Parathyroid adenoma (tissue), 2 donors: Measurements from ENCODE around the gene LILRA2.
"Not testable (repeated sequence)": the region's sequence is repeated elsewhere in the genome, so short reads cannot be mapped to it uniquely, and the experiment has no call there.

Source experiments
- H2AFZ ChIP-seq: fragments of 300-600 bp; sonication (generic); one replicate; pipeline ENCODE4 v1.7.0; 2017; ENCODE audit warnings: antibody characterized with exemption, mild to moderate bottlenecking
- H3K27ac ChIP-seq: fragments of 300-600 bp; sonication (generic); one replicate; pipeline ENCODE4 v1.7.0; 2017
- H3K27me3 ChIP-seq: fragments of 300-600 bp; sonication (generic); one replicate; pipeline ENCODE4 v1.7.0; 2017; ENCODE audit warnings: low read length; ENCODE audit not compliant: control insufficient read depth, insufficient read depth
- H3K36me3 ChIP-seq: fragments of 300-600 bp; sonication (generic); one replicate; pipeline ENCODE4 v1.7.0; 2017; ENCODE audit warnings: low read length; ENCODE audit not compliant: control insufficient read depth, insufficient read depth
- H3K4me1 ChIP-seq: fragments of 300-600 bp; sonication (generic); one replicate; pipeline ENCODE4 v1.7.0; 2017; ENCODE audit warnings: control low read depth
- H3K4me2 ChIP-seq: fragments of 300-600 bp; sonication (generic); one replicate; pipeline ENCODE4 v1.7.0; 2017; ENCODE audit warnings: low read length
- H3K4me3 ChIP-seq: fragments of 300-600 bp; sonication (generic); one replicate; pipeline ENCODE4 v1.7.0; 2017; ENCODE audit warnings: low read depth, low read length
- H3K79me2 ChIP-seq: fragments of 300-600 bp; sonication (generic); one replicate; pipeline ENCODE4 v1.7.0; 2017; ENCODE audit warnings: control low read depth
- H3K9ac ChIP-seq: fragments of 300-600 bp; sonication (generic); one replicate; pipeline ENCODE4 v1.7.0; 2017; ENCODE audit warnings: mild to moderate bottlenecking
- H3K9me3 ChIP-seq: fragments of 300-600 bp; sonication (generic); one replicate; pipeline ENCODE4 v1.7.0; 2017; ENCODE audit warnings: low read length; ENCODE audit not compliant: control insufficient read depth
- TF ChIP-seq, protein P1 (sequence below): fragments of 300-600 bp; sonication (generic); IDR thresholded peaks from one replicate; pipeline ENCODE4 v1.7.0; 2017; ENCODE audit warnings: antibody characterized with exemption, mild to moderate bottlenecking
- donor health status: primary hyperparathyroidism.

The LILRA2 gene

DNA sequence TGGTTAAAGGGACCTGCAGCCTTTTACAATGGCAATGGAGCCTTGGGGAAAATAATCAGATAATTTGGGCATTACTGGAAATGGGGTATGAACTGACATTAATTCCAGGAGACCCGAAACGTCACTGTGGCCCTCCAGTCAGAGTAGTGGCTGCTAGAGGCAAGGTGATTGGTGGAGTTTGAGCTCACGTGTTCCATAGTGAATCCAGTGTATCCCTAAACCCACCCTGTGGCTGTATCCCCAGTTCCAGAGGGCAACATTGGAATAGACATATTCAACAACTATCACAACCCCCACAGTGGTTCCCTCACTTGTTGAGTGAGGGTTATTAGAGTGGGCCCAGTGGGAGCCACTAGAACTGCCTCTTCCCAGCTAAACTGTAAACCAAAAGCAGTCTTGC is 3.3 kb upstream of the LILRA2 start:
- H3K27me3 ChIP-seq, result no peaks in the 10 kb centered on the region
- H3K9me3 ChIP-seq, result no peaks in the 10 kb centered on the region
- H3K36me3 ChIP-seq, result no peaks in the 10 kb centered on the region
- H3K27ac ChIP-seq, result no peak overlapping the region
- no peak overlapping the region for H3K4me3 ChIP-seq
- no peak overlapping the region for H3K4me2 ChIP-seq
- TF ChIP-seq, protein P1, sequence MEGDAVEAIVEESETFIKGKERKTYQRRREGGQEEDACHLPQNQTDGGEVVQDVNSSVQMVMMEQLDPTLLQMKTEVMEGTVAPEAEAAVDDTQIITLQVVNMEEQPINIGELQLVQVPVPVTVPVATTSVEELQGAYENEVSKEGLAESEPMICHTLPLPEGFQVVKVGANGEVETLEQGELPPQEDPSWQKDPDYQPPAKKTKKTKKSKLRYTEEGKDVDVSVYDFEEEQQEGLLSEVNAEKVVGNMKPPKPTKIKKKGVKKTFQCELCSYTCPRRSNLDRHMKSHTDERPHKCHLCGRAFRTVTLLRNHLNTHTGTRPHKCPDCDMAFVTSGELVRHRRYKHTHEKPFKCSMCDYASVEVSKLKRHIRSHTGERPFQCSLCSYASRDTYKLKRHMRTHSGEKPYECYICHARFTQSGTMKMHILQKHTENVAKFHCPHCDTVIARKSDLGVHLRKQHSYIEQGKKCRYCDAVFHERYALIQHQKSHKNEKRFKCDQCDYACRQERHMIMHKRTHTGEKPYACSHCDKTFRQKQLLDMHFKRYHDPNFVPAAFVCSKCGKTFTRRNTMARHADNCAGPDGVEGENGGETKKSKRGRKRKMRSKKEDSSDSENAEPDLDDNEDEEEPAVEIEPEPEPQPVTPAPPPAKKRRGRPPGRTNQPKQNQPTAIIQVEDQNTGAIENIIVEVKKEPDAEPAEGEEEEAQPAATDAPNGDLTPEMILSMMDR, result no peak
- no peaks in the 10 kb centered on the region for H3K79me2 ChIP-seq
- no peaks in the 10 kb centered on the region for H3K4me1 ChIP-seq
- H3K9ac ChIP-seq, result no peak overlapping the region
- H2AFZ ChIP-seq, result no peak overlapping the region

DNA sequence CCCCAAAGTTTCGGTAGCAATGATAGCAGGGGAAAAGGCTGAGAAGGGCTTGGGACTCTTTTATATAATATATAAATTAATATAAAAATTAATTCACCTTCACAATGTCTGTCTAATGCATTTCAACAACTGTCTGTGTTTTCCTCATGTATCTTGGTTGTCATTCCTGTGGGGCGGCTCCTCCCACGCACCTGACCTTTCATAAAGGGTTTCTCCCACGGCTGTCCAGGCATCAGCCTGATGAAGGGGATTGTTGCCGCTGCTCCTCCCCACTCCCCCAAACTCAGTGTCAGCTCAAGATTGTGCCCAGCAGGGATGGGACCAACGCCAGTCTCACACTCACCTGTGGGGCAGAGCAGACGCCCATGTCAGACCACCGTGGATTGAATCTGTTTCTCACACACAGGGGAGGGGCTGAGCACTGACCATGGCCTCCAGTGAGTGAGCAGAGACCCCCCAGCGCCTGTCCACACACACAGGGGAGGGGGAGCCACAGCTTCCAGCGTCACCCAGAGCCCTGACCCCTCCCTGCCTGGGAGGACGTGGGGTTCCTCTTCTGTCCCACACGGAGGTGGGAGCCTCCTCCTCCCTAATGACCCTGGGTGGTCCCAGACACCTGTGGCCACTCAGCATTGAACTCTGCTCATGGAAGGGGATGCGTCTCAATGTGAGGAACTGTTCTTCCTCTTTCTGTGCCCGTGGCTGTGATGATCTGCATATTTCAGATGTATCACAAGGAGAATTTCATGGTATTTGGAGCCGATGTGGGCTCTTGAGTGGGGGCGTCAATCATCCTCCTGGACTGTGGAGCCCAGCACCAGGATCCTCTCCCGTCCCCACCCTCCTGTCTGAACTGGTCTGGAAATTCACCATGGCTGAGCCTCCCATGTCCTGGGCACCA is 1.6 kb upstream of the LILRA2 start:
- not testable (repeated sequence) for H2AFZ ChIP-seq, H3K79me2 ChIP-seq, H3K4me3 ChIP-seq, H3K9me3 ChIP-seq, H3K27ac ChIP-seq, H3K4me2 ChIP-seq, H3K9ac ChIP-seq, H3K27me3 ChIP-seq, H3K36me3 ChIP-seq, H3K4me1 ChIP-seq

DNA sequence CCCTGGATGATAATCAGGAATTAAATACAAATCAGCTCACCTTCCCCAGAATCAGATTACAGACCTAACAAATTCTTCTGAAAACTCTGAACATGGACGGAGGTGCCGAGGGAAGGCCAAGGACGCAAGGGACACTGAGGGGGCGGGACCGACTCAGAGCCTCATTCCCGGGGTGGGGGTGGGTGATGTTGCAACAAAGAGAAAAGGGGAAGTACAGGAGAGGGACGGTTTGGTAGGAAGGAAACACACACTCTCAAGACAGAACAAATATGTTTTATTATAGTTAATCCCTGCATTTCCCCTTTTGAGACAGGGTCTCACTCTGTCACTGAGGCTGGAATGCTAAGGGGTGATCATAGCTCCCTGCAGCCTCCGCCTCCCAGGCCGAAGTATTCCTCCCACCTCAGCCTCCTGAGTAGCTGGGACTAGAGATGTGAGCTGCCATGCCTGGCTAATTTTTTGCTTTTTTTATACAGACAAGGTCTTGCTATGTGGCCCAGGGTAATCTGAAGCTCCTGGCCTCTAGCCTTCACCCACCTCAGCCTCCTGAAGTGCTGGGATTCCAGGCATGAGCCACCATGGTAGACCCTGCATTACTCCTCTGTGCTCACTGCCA is 786 bp upstream of the LILRA2 start:
- Histone ChIP-seq H3K27me3 (no peaks in the 10 kb centered on the region), H3K79me2 (no peaks in the 10 kb centered on the region), H3K9ac (no peak overlapping the region), H3K4me1 (no peaks in the 10 kb centered on the region), H3K27ac (no peak overlapping the region), H3K36me3 (no peaks in the 10 kb centered on the region), H2AFZ (no peak overlapping the region), H3K9me3 (no peaks in the 10 kb centered on the region), H3K4me2 (no peak overlapping the region), H3K4me3 (no peak overlapping the region)
- TF ChIP-seq, protein P1, result no peak

DNA sequence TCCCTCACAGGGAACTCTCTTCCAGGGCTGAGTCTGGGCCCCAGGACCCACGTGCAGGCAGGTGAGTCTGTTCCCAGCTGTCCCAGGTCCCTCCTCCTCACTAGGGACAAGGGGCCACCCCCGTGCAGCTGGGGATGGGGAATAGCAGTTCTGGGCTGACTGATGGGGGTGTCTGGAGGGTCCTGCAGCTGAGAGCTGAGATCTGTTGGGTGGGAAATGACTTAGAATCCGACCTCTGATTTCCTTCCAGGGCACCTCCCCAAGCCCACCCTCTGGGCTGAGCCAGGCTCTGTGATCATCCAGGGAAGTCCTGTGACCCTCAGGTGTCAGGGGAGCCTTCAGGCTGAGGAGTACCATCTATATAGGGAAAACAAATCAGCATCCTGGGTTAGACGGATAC is 461 bp downstream of the LILRA2 start:
- Histone ChIP-seq H3K4me2 (no peak overlapping the region), H3K36me3 (no peaks in the 10 kb centered on the region), H3K27me3 (no peaks in the 10 kb centered on the region), H3K79me2 (no peaks in the 10 kb centered on the region), H3K4me3 (no peak overlapping the region), H3K9me3 (no peaks in the 10 kb centered on the region), H3K27ac (no peak overlapping the region), H3K9ac (no peak overlapping the region), H2AFZ (no peak overlapping the region), H3K4me1 (no peaks in the 10 kb centered on the region)
- TF ChIP-seq, protein P1, result no peak

DNA sequence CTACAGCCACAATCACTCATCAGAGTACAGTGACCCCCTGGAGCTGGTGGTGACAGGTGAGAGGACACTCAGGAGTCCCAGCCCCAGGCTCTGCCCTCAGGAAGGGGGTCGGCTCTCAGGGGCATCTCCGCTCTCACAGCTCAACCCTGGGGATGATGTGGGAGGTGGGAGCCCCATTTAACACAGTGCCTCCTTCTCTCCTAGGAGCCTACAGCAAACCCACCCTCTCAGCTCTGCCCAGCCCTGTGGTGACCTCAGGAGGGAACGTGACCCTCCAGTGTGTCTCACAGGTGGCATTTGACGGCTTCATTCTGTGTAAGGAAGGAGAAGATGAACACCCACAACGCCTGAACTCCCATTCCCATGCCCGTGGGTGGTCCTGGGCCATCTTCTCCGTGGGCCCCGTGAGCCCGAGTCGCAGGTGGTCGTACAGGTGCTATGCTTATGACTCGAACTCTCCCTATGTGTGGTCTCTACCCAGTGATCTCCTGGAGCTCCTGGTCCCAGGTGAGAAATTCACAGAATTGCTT is 1.0 kb downstream of the LILRA2 start:
- TF ChIP-seq, protein P1, result no peak
- no peak overlapping the region for H3K4me2 ChIP-seq
- no peak overlapping the region for H3K4me3 ChIP-seq
- H3K36me3 ChIP-seq, result no peaks in the 10 kb centered on the region
- H3K27ac ChIP-seq, result no peak overlapping the region
- H3K9ac ChIP-seq, result no peak overlapping the region
- no peaks in the 10 kb centered on the region for H3K9me3 ChIP-seq
- no peak overlapping the region for H2AFZ ChIP-seq
- no peaks in the 10 kb centered on the region for H3K79me2 ChIP-seq
- H3K4me1 ChIP-seq, result no peaks in the 10 kb centered on the region
- no peaks in the 10 kb centered on the region for H3K27me3 ChIP-seq

DNA sequence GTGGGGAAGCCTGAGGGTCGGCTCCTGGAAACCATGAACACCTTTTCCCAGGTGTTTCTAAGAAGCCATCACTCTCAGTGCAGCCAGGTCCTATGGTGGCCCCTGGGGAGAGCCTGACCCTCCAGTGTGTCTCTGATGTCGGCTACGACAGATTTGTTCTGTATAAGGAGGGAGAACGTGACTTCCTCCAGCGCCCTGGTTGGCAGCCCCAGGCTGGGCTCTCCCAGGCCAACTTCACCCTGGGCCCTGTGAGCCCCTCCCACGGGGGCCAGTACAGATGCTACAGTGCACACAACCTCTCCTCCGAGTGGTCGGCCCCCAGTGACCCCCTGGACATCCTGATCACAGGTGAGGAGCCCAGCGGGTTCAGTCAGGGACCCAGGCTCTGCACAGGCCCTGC is 1.6 kb downstream of the LILRA2 start:
- not testable (repeated sequence) for H3K27ac ChIP-seq, H2AFZ ChIP-seq, H3K79me2 ChIP-seq, H3K36me3 ChIP-seq, H3K4me2 ChIP-seq, H3K4me3 ChIP-seq, H3K27me3 ChIP-seq, H3K9ac ChIP-seq, H3K4me1 ChIP-seq, H3K9me3 ChIP-seq
